ENCODE measurements around the gene ATP11C.
"Not testable (repeated sequence)": the region's sequence is repeated elsewhere in the genome, so short reads cannot be mapped to it uniquely, and the experiment has no call there.

Gene ATP11C

GRCh38 chrX:139864640-139865039 is 68.2 kb downstream of the ATP11C start:
- in situ Hi-C loops (cut with HindIII; ENCODE audit: low sequenced_read_pairs), result no loop called here

- in situ Hi-C loops (cut with HindIII; ENCODE audit: low sequenced_read_pairs), result no loop called here
Observed at GRCh38 chrX:139862208-139862607, 70.6 kb downstream of the ATP11C start.

- in situ Hi-C loops (cut with HindIII; ENCODE audit: low sequenced_read_pairs), result not testable (repeated sequence)
Observed at GRCh38 chrX:139856826-139857225, 76.0 kb downstream of the ATP11C start.

GRCh38 chrX:139851730-139852129 is 81.1 kb downstream of the ATP11C start:
- in situ Hi-C loops (cut with HindIII; ENCODE audit: low sequenced_read_pairs), result no loop called here

GRCh38 chrX:139850968-139851367 is 81.9 kb downstream of the ATP11C start:
- in situ Hi-C loops (cut with HindIII; ENCODE audit: low sequenced_read_pairs), result no loop called here

- in situ Hi-C loops (cut with HindIII; ENCODE audit: low sequenced_read_pairs), result loop anchor here (5.0 kb wide), 2 partner anchors 33 to 62 kb away; no protein-coding TSS in a partner anchor
Observed at GRCh38 chrX:139844884-139845283, 88.0 kb downstream of the ATP11C start.

- in situ Hi-C loops (cut with HindIII; ENCODE audit: low sequenced_read_pairs), result no loop called here
Observed at GRCh38 chrX:139844163-139844562, 88.7 kb downstream of the ATP11C start.

GRCh38 chrX:139842326-139843185 is 90.3 kb downstream of the ATP11C start:
- in situ Hi-C loops (cut with HindIII; ENCODE audit: low sequenced_read_pairs), result no loop called here

GRCh38 chrX:139836335-139836734 is 96.5 kb downstream of the ATP11C start:
- in situ Hi-C loops (cut with HindIII; ENCODE audit: low sequenced_read_pairs), result not testable (repeated sequence)

GRCh38 chrX:139834879-139835278 is 98.0 kb downstream of the ATP11C start:
- in situ Hi-C loops (cut with HindIII; ENCODE audit: low sequenced_read_pairs), result no loop called here

GRCh38 chrX:139832718-139833309 is 100.0 kb downstream of the ATP11C start:
- in situ Hi-C loops (cut with HindIII; ENCODE audit: low sequenced_read_pairs), result no loop called here

GRCh38 chrX:139831675-139832456 is 101.0 kb downstream of the ATP11C start:
- in situ Hi-C loops (cut with HindIII; ENCODE audit: low sequenced_read_pairs), result no loop called here

- in situ Hi-C loops (cut with HindIII; ENCODE audit: low sequenced_read_pairs), result no loop called here
Observed at GRCh38 chrX:139831017-139831416, 101.8 kb downstream of the ATP11C start.

GRCh38 chrX:139828830-139829229 is 104.0 kb downstream of the ATP11C start:
- in situ Hi-C loops (cut with HindIII; ENCODE audit: low sequenced_read_pairs), result no loop called here

GRCh38 chrX:139828033-139828432 is 104.8 kb downstream of the ATP11C start:
- in situ Hi-C loops (cut with HindIII; ENCODE audit: low sequenced_read_pairs), result no loop called here

- in situ Hi-C loops (cut with HindIII; ENCODE audit: low sequenced_read_pairs), result no loop called here
Observed at GRCh38 chrX:139826065-139827044, 106.5 kb downstream of the ATP11C start.

- in situ Hi-C loops (cut with HindIII; ENCODE audit: low sequenced_read_pairs), result no loop called here
Observed at GRCh38 chrX:139825618-139826017, 107.2 kb downstream of the ATP11C start.

- in situ Hi-C loops (cut with HindIII; ENCODE audit: low sequenced_read_pairs), result no loop called here
Observed at GRCh38 chrX:139823806-139824205, 109.0 kb downstream of the ATP11C start.

- in situ Hi-C loops (cut with HindIII; ENCODE audit: low sequenced_read_pairs), result no loop called here
Observed at GRCh38 chrX:139820358-139820984, 112.4 kb downstream of the ATP11C start.

- in situ Hi-C loops (cut with HindIII; ENCODE audit: low sequenced_read_pairs), result no loop called here
Observed at GRCh38 chrX:139816204-139816603, 116.6 kb downstream of the ATP11C start.
